ENCODE results near the gene PTCH2.

Gene PTCH2

DNA sequence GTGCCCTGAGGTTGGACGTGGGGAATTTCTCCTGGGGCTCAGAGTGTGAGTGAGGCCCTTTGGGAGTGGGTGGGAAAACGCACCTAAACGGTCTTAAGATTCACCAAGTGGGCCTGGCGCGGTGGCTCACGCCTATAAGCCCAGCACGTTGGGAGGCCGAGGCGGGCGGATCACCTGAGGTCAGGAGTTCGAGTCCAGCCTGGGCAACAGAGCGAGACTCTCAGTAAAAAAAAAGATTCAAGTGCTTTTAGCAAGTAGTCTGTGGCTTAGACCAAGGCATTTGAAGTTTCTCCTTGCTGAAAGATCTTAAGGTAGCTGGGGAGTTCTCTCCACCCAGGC, 66.4 kb downstream of the PTCH2 start:
- no peak for DNase-seq

DNA sequence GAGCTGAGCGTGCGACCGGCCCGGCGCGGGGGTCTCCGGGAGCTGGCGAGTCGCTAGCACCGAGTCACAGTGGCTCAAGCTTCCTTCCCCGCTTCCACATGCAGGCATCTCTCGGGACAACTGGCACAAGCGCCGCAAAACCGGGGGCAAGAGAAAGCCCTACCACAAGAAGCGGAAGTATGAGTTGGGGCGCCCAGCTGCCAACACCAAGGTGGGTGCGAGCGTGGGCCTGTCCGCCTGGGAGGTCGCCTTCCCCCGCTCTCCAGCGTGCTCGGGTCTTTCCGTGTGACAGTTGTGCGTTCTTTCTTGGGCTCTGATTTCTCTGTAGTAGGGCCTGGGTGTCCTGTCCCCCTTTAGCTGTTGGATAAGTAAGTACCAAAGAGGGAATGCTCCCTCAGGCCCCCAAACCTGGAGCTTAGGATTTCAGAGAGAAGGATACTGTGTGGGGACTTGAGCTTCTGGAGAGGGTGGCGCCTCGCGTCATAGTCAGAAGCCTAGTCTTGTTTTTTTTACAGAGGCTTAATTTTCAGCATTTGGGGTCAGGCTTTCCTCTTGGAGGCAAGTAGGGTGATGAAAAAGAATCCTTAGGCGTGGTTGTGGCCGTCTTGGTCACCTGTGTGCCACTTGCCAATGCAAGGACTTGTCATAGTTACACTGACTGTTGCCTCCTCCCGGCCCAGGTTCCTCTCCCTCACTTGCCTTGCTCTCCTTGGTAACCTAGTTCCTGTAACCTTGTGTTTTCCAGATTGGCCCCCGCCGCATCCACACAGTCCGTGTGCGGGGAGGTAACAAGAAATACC, 66.9 kb downstream of the PTCH2 start:
- DNase-seq: no peak

DNA sequence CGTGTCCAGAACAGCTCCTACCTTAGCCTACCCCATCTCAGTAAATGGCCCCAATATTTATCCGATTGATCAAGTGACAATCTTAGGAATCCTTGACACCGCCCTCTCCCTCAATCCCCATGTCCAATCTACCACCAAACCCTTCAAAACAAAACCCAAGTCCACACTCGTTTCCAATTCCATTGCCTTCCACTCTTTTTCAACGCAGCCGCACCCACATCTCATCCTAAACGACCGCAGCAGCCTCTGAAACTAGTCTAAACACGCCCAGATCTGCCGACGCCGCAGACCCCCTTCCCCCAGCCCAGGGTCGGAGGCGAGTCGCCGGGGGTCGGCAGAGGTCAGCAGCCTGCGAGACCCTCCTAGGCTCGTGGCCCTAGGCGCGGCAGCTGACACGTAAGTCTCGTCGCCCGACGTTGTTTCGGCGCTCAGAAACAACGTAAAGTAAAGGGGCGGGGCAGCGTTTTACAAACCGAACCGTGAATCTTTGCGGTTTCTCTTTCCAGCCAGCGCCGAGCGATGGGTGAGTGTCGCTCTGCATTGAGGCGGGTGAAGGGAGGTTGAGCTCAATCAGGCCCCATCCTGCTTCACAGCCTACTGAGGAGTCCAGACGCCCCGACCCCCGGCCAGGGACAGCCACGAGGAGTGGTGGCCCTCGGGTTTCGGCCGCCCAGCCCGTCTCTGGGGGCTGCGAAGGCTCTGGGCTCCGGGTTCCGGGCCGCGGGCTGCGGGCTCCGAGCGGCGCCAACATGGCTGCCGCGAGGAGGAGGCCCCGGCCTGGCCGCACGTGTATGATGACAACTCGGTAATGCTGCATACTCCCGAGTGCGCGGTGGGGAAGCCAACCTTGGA, 67.7 kb downstream of the PTCH2 start, which contains the start of gene RPS8:
RPS8 (plus strand) TSS at position 463 of the 852 bp plus-strand sequence; CDS start at position 520, 57 bp downstream.
- peak; percentile 64 for DNase-seq
